Right renal pelvis (tissue), 4 donors: ENCODE results near the gene PCIF1. TPM values are rescaled to one million over a fixed set of nuclear protein-coding genes. Genes with fewer than 3 reads are reported as not detected.
A peak's percentile ranks its signal among the peaks of the same experiment; 100 is the strongest.

ENCODE experiments used
- DNase-seq, 4 donors: peaks; one replicate each; pipeline ENCODE4 v3.0.0-alpha.2; 2013; ENCODE audit warnings: low read depth in 4 of 4, low spot score in 3 of 4, missing footprints in 1 of 4
- polyA plus RNA-seq, 4 donors: library from polyadenylated mRNA; unstranded; fragments of 120-200 nt; gene quantifications; one replicate each; pipeline ENCODE4 v1.2.1, GENCODE V29; 2013; ENCODE audit not compliant: insufficient read length in 4 of 4

Gene PCIF1
- polyA plus RNA-seq, 4 donors = 48.2 to 56.2 (median 49.0) TPM

DNA sequence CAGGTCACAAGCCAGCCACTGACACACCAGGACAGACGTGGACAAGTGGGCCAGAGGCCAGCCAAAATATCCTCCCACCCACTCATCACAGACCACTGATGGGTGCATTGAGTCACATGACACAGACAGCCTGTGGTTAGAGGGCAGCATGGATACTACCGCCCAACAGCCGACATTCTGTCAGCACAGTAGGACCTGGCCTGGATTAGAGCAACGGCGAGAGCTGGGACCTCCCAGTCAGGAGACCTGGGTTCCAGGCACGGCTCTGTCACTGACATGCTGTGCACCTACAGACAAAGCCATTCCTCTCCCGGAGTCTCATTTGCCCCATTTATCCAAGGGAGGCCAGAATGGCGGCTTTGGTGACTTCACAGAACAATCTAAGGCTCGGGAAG is 29.5 kb downstream of the PCIF1 start:
- DNase-seq = no peak

DNA sequence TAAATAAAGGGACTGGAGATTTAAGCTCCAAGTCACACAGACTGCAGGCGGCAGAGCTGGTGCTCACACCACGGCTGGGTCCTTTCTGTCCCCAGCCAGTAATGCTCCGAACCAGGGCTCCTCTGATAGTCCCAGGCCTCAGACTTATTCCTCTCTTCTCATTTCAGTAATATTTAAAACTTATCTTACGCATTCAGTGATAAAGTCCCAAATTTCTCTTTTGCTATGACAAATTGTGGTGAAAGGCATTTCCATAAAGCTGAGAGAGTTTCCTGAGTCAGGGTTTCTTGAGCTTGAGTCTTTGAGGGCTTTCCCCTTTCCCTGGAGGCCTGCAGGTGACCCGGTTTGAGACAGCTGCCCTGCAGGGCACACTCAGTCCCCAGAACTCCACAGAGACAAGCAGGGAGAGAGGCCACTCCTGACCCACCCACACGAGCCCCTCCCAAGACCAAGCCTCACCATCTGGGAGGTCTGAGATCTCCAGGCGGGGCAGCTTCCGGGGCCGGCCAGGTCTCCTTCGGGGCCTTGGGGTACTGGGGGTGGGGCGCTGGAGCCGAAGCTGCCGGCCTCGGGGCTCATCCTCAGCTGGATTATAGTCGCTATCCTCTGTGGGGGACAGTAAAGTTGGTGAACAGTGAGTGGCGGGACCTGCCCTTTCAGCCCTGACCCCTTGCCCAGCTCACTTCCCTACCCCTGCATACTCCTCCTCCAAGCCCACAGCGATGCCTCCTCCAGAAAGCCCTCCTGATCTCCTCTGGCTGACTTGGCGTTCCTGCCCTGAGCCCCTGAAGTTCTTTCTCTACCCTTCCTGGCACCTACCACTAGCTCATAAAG is 30.9 kb downstream of the PCIF1 start:
- no peak for DNase-seq

DNA sequence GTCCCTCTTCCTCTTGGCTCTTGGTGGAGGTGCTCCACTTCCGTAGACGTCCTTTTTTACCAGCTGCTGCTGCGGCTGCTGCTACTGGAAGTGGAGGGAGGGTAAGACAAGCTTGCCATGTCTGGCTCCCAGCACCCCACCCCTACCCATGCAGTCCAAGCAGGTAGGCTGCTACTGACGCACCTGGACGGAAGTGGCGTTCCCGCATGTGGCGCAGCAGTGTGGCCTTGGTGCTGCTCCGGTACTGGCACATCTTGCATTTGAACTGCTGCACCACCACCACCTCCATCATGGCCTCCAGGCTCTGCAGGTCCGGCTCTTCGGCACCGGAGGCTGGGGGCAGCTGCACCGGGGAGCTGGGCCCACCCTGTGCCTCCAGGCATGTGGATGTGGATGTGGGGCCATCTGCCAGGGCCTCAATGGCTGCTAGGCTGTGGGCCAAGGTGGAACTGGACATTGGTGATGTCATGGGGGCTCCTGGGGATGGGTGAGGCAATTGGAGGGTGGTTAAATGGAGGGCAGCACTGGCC is 33.1 kb downstream of the PCIF1 start:
- DNase-seq = no peak

DNA sequence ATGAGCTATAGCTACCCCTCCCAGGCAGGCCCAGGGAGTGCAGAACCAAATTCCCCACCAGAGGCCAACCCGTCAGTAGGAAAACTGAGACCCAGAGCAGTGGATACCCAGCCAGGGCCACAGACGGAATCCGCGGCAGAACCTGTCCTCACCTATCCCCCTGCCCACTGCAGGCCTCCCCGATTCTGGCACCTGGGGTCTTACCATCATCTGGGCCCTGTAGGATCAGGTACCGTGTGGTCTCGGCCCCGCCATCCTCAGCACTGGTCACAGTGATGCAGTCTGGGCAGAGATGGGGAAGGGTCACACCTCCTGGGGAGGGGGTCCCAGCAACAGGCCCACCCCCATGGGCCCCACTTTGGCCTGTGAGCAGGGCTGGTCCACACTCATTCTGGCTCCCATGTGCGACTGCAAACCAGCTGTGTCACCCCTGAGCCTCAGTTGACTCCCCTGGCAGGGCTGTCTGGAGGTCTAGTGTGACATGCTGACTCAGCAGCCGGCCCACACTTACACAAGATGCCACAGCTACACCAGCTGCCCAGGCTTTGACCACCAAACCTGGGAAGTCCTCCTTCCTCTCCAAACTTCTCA is 33.7 kb downstream of the PCIF1 start:
- DNase-seq = no peak

DNA sequence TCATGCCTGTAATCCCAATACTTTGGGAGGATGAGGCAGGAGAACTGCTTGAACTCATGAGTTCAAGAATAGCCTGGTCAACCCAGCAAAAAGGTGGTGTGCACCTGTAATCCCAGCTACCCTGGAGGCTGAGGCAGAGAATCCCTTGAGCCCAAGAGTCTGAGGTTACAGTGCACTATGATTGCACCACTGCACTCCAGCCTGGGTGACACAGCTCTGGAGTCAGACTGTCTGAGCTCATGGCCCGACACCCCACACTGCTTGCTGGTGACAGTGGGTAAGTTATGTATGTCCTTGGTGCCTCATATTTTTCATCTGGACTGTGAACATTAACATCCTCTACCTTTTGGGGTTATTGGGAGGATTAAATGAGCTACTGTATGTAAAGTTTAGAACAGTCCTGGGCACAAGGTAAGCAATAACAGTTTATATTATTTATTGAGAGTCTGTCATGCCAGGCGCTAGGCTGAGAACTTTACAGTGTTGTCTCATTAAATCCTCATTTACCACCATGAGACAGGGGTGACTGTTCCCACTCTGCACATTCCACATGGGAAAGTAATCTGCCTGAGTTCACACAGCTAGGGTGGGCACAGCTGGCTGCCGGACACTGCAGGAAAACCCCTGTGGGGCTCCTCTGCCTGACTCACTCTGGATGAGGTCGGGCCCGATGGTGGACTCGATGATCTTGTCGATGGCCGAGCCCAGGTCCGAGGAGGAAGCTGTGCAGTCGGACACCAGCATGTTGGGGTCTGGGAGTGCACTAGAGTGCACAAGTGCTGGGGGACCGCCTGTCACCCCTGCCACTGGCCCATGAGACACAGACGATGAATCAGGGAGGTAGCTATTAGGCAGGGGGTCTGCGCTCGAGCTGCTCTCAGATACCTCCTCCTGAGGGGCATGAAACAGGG is 34.6 kb downstream of the PCIF1 start:
- no peak for DNase-seq

DNA sequence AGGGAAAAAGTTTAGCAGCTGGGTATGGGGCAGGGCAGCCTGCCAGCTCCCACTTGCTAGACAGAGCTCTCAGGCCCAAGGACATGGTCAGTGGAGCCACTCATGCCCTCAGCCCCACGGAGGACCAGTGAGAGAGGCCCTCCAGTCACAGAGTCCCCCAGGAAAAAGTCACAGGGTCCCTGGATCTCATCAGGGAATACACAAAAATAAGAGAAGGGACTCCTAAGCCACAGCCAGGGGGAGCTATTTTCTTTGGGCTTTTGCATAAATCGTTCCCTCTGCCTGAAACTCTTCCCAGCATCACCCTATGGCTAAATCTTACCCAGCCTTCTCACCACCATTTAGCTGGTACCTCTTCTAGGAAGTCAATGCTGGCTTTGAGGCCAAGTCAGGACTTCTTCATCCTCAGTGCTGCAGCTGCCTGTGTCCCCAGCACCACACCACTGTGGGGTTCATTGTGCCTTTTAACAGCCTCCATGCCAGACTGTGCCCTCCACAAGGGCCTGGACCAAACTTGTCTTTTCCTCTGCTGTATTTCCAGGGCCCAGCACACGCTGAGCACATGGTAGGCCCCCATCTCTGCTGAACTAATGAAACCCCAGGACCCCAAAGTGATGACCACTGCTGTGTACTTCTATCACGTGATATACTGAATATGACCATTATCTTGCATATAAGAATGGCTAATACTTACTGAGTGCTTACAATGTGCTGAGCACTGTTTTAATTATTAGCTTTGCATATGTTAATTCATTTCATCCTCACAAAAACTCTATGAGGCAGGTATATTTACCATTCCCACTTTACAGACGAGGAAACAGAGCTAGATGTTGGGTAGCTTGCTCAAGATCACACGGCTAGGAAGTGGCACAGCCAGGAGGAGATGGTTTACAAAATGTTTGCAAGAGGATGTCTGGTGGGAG is 35.5 kb downstream of the PCIF1 start:
- no peak for DNase-seq

DNA sequence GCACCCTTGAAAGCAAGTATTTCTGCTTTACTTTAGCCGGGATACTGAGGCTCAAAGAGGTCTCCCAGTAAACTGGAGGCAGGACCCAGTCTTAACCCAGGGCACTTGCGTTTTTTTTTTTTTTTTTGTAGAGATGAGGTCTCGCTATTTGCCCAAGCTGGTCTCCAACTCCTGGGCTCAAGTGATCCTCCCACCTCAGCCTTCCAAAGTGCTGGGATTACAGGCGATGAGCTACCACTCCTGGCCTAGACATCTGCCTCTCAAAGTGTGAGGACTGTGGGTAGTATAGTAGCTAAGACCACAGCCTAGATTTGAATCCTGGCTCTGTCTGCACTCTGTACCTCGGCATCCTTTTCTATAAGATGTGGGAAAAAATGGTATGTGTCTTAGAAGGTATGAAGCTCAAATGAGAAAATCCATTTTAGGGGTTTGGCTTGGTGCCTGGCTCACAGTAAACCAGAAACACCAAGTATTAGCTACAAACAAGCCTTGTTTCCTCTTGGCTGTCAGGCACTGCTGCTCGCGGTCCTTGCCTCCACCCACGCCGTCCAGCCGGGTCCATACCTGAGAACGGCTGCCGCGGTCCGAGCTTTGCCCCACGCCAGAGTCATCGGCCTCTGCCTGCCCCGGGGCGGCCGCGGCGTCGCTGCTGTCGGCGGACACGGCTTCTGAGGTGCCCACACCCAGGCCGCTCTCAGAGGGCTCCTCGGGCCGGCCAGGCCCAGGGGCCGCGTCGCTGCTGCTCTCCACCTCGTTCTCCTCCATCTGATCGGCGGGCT is 36.4 kb downstream of the PCIF1 start:
- no peak for DNase-seq

DNA sequence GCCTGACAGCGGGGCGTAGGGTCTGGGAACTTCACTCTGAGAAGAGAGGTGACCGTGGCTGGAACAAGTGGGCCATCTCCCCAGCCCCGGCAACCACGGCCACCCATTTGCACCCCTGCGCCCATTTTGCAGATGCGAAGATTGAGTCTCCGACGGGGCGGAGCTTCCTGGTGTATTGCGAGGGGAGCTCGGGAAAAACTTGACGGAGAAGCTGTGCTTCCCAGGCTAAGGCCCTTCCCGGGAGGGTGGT is 36.9 kb downstream of the PCIF1 start:
- no peak for DNase-seq

DNA sequence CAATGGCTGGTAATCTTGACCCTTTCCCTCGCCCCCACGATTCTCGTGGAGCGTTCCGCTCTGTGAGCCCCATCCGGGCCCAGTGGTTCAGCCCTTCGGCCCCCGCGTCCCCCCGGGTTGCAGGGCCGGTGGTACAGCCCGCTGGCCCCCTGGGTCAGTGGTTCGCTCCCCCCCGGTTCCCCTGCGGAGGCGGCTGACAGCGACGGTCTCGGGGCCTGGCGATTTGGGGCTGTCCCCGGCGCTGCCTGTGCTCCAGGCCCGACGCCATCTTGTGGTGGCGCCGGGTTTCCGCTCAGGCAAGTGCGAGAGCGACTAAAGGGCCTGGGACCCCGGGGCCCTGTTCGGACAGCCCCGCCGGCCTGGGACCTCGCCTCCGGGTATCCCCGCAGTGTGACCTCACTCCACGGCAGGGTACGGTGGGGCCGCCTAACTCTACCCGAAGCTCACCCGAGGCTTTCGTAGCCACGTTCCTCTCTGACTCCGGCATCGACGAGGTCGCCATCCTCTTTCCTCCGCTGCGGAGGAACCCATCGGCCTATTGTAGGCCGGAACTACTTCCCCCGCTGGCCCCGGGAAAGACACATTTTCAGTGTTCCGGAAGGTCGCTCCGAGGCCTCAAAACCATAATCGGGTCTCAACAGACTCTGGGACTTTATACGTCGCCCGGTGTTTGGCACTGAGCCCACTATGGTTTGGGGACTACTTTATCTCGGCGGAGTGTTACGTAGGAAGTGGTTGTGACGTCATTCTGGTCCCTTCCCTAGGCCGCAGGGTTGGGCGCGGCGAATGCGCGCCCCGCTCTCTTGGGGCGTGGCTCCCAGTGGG is 37.4 kb downstream of the PCIF1 start, which contains the start of gene ZNF335:
TSS of gene ZNF335 (minus strand) at position 529 of the 825 bp plus-strand sequence. CDS start 793 bp downstream, outside the sequence.
- DNase-seq = peak; percentile 93 to 97 (median 94)

DNA sequence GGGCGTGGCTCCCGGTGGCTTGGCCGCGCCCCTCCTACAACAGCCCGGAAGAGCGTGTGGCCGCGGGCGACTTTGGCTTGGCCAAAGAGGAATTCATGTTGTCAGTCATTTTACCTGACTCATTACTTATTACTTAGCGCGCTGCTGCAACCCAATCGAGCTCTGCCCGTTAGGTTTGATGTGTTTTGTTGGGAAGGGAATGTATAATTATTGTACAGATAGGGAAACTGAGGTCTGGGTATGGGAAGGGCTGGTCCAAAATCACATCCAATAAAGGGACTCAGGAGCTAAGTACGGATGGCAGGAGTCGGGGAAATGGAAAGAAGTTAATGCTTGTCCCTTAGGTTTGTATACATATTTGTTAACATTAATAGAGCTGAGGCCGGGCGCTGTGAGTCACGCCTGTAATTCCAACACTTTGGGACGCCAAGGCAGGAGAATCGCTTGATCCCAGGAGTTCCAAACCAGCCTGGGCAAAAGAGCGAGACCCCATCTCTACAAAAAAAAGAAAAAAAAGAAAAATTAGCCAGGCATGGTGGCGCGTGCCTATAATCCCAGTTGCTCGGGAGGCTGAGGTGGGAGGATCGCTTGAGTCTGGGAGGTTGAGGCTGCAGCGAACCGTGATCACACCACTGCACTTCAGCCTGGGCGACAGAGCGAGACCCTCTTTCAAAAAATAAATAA is 38.2 kb downstream of the PCIF1 start:
- no peak for DNase-seq

DNA sequence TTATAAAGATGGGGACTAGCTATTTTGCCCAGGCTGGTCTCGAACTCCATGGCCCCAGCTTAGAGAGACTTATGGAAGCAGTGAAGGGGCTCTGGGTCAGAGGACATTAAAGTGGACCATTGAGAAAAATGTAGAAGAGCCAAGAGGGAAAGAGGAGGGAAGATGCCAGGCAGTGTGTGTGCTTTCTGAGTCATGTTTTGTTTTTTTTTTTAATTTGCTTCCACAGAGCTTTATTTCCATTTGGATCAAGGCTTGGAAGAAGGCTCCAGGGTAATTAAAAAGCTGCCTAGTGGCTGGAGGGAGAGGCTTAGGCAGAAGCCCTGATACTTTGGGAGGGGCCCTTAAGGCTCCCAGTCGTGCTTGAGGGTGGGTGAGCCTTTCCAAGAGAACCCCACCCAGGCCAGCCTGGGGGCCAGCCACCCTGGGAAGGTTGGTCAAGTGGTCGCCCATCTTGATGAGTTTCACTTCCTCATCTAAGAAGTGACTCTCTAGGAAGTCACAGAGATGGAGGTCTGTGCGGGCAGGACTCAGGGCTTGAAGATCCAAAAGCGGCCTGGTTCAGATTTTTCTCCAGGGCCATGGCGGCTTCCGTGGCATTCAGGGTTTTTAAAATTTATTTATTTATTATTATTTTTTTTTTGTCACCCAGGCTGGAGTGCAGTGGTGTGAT is 40.5 kb downstream of the PCIF1 start:
- no peak for DNase-seq

DNA sequence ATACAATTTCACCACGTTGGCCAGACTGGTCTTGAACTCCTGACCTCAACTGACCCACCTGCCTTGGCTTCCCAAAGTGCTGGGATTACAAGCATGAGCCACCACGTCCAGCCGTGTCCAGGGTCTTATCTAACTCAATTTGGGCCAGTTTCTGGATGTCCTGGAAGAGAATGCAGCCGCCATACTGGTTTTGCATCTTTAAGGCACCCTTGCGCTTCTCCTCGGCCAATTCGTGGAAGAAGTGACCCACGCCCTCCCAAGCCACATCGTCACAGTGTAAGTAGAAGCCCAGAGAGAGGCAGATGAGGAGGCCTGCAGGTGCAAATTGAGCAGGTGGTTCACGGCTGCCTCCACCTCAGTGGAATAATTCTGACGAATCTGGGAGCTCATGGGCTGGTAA is 41.2 kb downstream of the PCIF1 start:
- no peak for DNase-seq

DNA sequence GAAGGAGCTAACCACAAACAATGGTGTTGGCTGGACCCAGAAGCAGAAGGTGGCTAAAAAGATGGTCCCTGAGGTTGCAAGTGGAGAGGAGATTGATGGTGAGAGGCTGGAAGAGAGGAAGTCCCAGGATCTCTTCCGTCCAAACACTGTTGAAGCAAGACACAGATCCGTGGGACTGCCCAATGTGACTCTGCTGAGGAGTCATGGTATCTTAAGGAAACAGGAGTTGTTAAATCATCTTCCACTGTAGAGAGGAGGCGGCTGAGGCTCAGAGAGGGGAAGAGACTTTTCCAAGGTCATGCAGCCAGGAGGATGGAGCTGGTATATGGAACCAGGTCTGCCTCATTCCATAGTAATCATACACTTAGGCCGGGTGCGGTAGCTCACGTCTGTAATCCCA is 41.6 kb downstream of the PCIF1 start:
- DNase-seq = no peak

DNA sequence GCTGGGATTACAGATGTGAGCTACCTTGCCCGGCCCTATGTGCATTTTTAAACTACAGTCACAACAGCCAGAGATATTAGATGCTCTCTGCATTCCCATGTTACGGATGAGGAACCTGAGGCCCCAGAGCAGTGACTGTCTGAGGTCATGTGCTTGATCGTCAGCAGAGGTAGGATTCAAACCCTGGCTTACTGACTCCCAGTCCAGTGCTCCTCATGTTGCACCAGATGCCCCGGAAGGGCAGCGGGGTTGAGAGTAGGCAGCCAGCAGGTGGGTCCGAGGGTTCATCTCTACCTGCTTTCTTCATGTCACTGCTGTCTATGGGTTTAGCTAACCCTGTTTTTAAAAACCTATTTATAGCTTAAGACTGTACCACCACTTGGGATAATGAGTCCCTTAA is 46.8 kb downstream of the PCIF1 start:
- DNase-seq = no peak

DNA sequence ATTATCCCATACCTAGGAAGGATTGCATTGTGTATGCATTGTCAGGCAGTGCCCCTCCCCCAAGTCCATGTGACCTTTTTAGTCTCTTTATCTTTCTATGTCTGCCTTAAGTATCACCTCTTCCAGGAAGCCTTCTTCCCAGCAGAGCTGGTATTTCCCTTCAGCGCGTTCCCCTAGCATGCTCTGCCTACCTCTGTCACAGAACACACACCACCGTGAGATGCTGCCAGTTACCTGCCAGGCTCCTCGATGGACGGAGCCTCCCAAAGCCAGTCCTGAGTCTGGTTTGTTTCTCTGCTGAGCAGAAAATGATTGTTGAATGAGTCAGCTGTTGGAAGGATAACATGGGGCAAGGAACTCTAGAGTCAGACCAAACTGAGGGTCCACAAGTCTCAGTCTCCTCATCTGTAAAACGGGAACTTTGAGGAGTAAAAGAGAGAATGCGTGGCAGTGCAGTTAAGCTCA is 48.8 kb downstream of the PCIF1 start:
- no peak for DNase-seq

DNA sequence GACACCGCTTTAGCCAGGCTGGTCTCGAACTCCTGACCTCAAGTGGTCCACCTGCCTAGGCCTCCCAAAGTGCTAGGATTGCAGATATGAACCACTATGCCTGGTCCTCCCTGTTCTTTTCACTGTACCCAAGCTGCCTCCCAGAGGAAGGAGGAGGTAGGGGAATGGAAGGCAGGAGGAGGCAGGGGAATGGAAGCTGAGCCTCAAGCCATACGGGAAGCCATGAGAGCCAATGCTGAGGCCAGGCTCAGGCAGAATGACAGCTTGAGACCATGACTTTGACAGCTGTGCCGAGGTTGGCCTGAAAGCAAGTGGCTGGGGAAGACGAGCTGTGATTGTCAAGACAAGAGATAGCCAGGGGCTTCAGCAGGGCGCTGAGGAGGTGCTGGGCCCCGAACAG is 51.1 kb downstream of the PCIF1 start:
- no peak for DNase-seq

DNA sequence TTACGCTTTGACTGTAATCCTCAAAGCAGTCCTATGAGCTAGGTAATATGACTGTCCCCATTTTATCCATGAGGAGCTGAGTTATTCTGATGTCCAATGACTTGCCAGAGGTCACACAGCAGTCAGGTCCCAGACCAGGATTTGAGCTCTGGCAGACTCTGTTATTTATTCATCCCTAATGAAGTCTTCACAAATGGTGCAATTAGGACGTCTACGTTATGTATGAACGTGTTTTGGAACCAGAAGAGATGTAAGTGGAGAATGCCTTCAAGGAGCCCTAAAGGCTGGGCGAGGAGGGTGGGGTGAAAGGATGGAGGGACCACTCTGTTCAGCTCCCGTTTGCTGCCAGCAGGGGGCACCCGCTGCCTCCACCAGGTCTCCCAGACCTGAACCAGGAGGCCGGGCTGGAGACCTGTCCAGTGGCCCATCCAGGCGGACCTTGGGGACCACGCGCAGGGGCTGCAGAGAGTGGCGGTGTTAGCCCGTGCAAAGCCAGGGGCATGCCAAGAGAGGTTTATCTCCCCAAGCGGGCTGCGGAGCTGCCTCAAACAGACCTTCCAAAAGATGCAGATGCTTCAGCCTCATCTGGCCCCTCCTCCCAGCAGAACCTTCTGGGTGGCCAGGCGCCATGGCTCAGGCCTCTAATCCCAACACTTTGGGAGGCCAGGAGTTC is 52.8 kb downstream of the PCIF1 start:
- no peak for DNase-seq
